ENCODE results near the gene EPHB1. TPM values are rescaled to one million over a fixed set of nuclear protein-coding genes. Genes with fewer than 3 reads are reported as not detected.

EPHB1 gene
- total RNA-seq, 1 donor, result 0.36 TPM

DNA sequence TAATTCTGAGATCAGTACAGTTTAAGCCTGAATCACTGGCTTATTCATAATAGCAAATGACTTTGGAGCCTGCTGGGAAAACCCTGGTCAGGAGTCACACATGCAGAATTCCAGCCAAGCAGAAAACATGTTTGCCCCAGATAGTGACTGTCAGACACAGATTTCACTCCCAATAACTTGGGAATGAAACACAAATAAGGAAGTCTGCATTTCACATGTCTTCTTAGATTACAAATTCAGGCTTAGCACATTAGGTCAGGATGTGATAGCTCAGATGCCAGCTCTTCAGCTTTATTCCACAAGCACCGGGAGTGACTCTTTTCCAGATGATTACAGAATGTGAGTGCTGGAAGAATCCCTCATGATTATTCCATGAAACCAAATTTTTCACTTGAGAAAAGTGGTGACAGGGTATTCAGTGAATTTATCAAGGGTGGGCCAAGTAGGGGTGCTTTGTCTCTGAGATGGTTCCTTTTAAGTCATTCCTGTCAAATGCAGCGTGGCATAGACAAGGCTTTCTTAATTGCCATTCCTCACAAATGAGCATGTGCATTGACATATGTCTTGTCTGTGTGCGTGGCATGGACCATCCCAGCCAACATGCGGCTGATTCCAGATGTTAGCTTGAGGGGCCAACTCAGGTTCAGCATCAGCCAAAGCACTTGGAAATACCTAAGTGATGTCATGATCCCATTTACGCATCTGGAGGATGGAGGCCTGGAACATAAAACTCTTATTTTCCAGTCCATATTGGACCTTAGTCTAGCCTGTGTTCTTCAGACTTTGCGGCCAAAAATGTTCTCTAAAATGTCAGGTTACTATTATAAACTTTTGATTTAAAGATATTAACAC lies 191.0 kb downstream of the EPHB1 start:
- Histone ChIP-seq H3K4me1 (ENCODE audit: insufficient read depth, low read length) (no peaks in the 10 kb centered on the region), H4K20me1 (ENCODE audit: insufficient read depth, low read length) (no peaks in the 10 kb centered on the region), H3K4me3 (ENCODE audit: insufficient read depth, low read length) (no peak overlapping the region), H3K9me3 (ENCODE audit: low read depth, low read length) (no peaks in the 10 kb centered on the region), H3K36me3 (ENCODE audit: insufficient read depth, low read length) (no peaks in the 10 kb centered on the region), H3K27ac (ENCODE audit: low read depth, low read length) (no peak overlapping the region), H3K4me2 (ENCODE audit: insufficient read depth, low read length) (no peak overlapping the region), H3K79me2 (ENCODE audit: insufficient read depth, low read length) (no peaks in the 10 kb centered on the region), H2AFZ (ENCODE audit: low read length) (no peak overlapping the region), H3K27me3 (ENCODE audit: insufficient read depth, low read length) (no peaks in the 10 kb centered on the region)
- TF ChIP-seq, protein P1, sequence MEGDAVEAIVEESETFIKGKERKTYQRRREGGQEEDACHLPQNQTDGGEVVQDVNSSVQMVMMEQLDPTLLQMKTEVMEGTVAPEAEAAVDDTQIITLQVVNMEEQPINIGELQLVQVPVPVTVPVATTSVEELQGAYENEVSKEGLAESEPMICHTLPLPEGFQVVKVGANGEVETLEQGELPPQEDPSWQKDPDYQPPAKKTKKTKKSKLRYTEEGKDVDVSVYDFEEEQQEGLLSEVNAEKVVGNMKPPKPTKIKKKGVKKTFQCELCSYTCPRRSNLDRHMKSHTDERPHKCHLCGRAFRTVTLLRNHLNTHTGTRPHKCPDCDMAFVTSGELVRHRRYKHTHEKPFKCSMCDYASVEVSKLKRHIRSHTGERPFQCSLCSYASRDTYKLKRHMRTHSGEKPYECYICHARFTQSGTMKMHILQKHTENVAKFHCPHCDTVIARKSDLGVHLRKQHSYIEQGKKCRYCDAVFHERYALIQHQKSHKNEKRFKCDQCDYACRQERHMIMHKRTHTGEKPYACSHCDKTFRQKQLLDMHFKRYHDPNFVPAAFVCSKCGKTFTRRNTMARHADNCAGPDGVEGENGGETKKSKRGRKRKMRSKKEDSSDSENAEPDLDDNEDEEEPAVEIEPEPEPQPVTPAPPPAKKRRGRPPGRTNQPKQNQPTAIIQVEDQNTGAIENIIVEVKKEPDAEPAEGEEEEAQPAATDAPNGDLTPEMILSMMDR (IDR thresholded peaks at IDR 0.05; ENCODE audit: extremely low read depth, low read depth, low read length), result no peak
- no peak for DNase-seq (ENCODE audit: insufficient read length, low spot score, missing footprints)

DNA sequence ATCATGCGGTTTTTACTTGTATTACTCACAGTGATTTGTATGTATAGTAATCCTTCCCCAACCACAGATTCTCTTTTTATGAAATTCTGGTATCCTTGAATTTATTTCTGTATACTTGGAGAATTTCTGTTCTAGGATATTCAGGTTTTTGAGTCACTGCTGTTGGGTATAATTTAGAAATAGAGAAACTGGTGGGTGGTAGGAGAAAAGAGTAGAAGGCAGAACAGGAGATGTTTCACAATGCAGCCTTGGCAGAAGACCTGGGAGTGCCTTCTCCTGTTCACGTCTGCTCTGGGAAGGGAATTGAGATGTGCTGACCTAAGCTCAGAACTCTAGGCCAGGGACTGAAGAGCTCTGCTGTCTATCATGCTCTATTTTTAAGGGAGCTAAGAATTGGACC lies 193.6 kb downstream of the EPHB1 start:
- Histone ChIP-seq H3K4me2 (ENCODE audit: insufficient read depth, low read length) (no peak overlapping the region), H3K36me3 (ENCODE audit: insufficient read depth, low read length) (no peaks in the 10 kb centered on the region), H3K27me3 (ENCODE audit: insufficient read depth, low read length) (no peaks in the 10 kb centered on the region), H3K4me1 (ENCODE audit: insufficient read depth, low read length) (no peaks in the 10 kb centered on the region), H3K9me3 (ENCODE audit: low read depth, low read length) (no peaks in the 10 kb centered on the region), H4K20me1 (ENCODE audit: insufficient read depth, low read length) (no peaks in the 10 kb centered on the region), H3K79me2 (ENCODE audit: insufficient read depth, low read length) (no peaks in the 10 kb centered on the region), H2AFZ (ENCODE audit: low read length) (no peak overlapping the region), H3K27ac (ENCODE audit: low read depth, low read length) (no peak overlapping the region), H3K4me3 (ENCODE audit: insufficient read depth, low read length) (no peak overlapping the region)
- TF ChIP-seq, protein P1 (IDR thresholded peaks at IDR 0.05; ENCODE audit: extremely low read depth, low read depth, low read length), result no peak
- no peak for DNase-seq (ENCODE audit: insufficient read length, low spot score, missing footprints)

DNA sequence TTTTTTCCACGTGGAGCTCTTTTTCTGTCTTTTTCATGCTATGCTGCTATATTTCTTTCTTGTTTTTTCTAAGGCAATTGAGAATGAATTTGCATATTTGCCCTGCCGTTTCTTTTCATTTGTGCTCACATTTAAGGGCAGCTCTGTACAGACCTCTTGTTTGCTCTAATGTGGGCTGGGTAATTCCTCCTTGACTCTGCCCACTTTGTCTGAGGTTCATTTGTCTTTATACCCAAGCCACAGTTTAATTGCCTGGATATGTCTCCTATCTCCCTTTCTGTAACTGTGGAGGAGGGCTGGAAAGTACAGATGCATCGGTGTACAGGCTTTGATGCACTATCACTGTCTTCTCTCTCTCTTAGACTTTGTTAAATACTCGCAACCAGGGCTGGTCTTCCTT lies 195.9 kb downstream of the EPHB1 start:
- Histone ChIP-seq H3K79me2 (ENCODE audit: insufficient read depth, low read length) (no peaks in the 10 kb centered on the region), H3K27me3 (ENCODE audit: insufficient read depth, low read length) (no peaks in the 10 kb centered on the region), H3K36me3 (ENCODE audit: insufficient read depth, low read length) (no peaks in the 10 kb centered on the region), H3K4me1 (ENCODE audit: insufficient read depth, low read length) (no peaks in the 10 kb centered on the region), H3K4me2 (ENCODE audit: insufficient read depth, low read length) (no peak overlapping the region), H2AFZ (ENCODE audit: low read length) (no peak overlapping the region), H3K4me3 (ENCODE audit: insufficient read depth, low read length) (no peak overlapping the region), H3K27ac (ENCODE audit: low read depth, low read length) (no peak overlapping the region), H3K9me3 (ENCODE audit: low read depth, low read length) (no peaks in the 10 kb centered on the region), H4K20me1 (ENCODE audit: insufficient read depth, low read length) (no peaks in the 10 kb centered on the region)
- DNase-seq (ENCODE audit: insufficient read length, low spot score, missing footprints), result no peak
- TF ChIP-seq, protein P1 (IDR thresholded peaks at IDR 0.05; ENCODE audit: extremely low read depth, low read depth, low read length), result no peak

DNA sequence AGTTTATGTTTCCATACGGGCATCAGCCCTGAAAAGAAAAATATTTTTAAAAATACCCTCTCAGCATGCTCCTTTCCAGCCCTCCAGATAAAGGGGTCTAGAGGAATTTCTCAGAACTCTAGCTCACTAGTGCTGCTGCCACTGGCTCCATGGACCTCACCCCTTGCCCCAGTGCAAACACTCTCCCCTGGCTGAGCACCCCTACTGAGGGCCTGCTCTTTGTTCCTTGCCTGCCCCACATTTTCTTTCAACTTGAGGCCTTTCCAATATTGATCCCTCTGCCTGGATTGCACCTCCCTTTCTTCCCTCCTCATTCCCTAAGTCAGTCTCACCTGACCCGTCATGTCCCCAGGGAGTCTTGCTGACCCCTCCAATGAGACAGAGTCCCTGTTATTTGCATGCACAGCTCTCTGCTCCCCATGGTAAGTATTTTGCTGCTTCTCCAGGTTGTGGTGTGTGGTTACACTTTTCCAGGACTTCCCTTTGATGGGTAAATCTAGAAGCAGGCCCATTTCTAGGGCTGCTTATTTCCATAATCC lies 196.5 kb downstream of the EPHB1 start:
- H3K79me2 ChIP-seq (ENCODE audit: insufficient read depth, low read length), result no peaks in the 10 kb centered on the region
- no peak overlapping the region for H3K27ac ChIP-seq (ENCODE audit: low read depth, low read length)
- TF ChIP-seq, protein P1 (IDR thresholded peaks at IDR 0.05; ENCODE audit: extremely low read depth, low read depth, low read length), result no peak
- no peaks in the 10 kb centered on the region for H4K20me1 ChIP-seq (ENCODE audit: insufficient read depth, low read length)
- H3K36me3 ChIP-seq (ENCODE audit: insufficient read depth, low read length), result no peaks in the 10 kb centered on the region
- DNase-seq (ENCODE audit: insufficient read length, low spot score, missing footprints), result no peak
- no peak overlapping the region for H3K4me3 ChIP-seq (ENCODE audit: insufficient read depth, low read length)
- no peak overlapping the region for H2AFZ ChIP-seq (ENCODE audit: low read length)
- no peaks in the 10 kb centered on the region for H3K27me3 ChIP-seq (ENCODE audit: insufficient read depth, low read length)
- H3K4me2 ChIP-seq (ENCODE audit: insufficient read depth, low read length), result no peak overlapping the region
- H3K4me1 ChIP-seq (ENCODE audit: insufficient read depth, low read length), result no peaks in the 10 kb centered on the region
- no peaks in the 10 kb centered on the region for H3K9me3 ChIP-seq (ENCODE audit: low read depth, low read length)

Measured in osteoblast (primary cell).